Endothelial cell of umbilical vein (primary cell): ENCODE data around the gene GRID2.

Source experiments
- EZH2 ChIP-seq: IDR thresholded peaks from 2 replicates; pipeline ENCODE4 v1.6.1; 2012; ENCODE audit warnings: borderline replicate concordance, low read depth, mild to moderate bottlenecking, moderate library complexity, low read length, inconsistent platforms; ENCODE audit not compliant: severe bottlenecking
- GATA2 ChIP-seq: IDR thresholded peaks from 2 replicates; pipeline ENCODE4 v1.7.0; 2011; ENCODE audit warnings: low read depth, mild to moderate bottlenecking, moderate library complexity, mixed read lengths, low read length; ENCODE audit not compliant: insufficient read length, insufficient read depth
- JUN ChIP-seq: IDR thresholded peaks from 2 replicates; pipeline ENCODE4 v1.6.1; 2011; ENCODE audit warnings: borderline replicate concordance, low read depth; ENCODE audit not compliant: insufficient read length, insufficient read depth
- POLR2A ChIP-seq: IDR thresholded peaks from 2 replicates; pipeline ENCODE4 v1.6.1; 2012; ENCODE audit warnings: low read depth, mild to moderate bottlenecking, control low read depth, low read length
- POLR2AphosphoS5 ChIP-seq: IDR thresholded peaks from 2 replicates; pipeline ENCODE4 v1.6.1; 2012; ENCODE audit warnings: low read depth, mild to moderate bottlenecking, control low read depth, low read length, moderate library complexity; ENCODE audit not compliant: insufficient read depth
- TF ChIP-seq, protein P1 (sequence below), 2 donors: IDR thresholded peaks; 1 replicate in 1 of 2; 2 replicates in 1 of 2; pipeline ENCODE4 v1.5.1; 2011; ENCODE audit warnings: low read length in 2 of 2, mild to moderate bottlenecking in 2 of 2, moderate library complexity in 2 of 2, control low read depth in 1 of 2, inconsistent platforms in 1 of 2, low read depth in 1 of 2; ENCODE audit not compliant: insufficient read depth in 1 of 2; ENCODE audit errors: extremely low read depth in 1 of 2

DNA sequence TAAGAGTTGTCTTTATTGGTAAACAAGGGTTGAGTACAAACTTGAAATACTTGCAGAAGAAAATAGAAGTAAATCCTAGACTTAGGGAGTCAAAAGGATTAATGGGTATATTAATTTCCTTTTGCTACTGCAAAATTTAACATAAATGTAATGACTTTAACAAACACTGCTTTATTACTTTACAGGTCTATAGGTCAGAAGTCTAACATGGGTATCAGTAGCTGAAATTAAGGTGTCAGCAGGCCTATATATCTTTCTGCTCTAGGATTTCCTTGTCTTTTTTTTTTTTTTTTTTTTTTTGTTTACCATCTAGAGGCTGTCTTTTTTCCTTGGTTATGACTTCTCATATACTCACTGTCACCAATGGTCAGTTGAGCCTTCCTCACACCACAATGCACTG lies 220.4 kb downstream of the GRID2 start:
- no peak for TF ChIP-seq POLR2AphosphoS5
- TF ChIP-seq POLR2A, result no peak
- TF ChIP-seq, protein P1, sequence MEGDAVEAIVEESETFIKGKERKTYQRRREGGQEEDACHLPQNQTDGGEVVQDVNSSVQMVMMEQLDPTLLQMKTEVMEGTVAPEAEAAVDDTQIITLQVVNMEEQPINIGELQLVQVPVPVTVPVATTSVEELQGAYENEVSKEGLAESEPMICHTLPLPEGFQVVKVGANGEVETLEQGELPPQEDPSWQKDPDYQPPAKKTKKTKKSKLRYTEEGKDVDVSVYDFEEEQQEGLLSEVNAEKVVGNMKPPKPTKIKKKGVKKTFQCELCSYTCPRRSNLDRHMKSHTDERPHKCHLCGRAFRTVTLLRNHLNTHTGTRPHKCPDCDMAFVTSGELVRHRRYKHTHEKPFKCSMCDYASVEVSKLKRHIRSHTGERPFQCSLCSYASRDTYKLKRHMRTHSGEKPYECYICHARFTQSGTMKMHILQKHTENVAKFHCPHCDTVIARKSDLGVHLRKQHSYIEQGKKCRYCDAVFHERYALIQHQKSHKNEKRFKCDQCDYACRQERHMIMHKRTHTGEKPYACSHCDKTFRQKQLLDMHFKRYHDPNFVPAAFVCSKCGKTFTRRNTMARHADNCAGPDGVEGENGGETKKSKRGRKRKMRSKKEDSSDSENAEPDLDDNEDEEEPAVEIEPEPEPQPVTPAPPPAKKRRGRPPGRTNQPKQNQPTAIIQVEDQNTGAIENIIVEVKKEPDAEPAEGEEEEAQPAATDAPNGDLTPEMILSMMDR (IDR thresholded peaks at IDR 0.05; ENCODE audit: extremely low read depth in 1 of 2, insufficient read depth in 1 of 2, low read depth in 1 of 2, low read length in 2 of 2), result no peak
- TF ChIP-seq JUN, result no peak
- TF ChIP-seq GATA2, result no peak
- no peak for TF ChIP-seq EZH2
